ENCODE measurements around the gene DIMT1. TPM values are rescaled to one million over a fixed set of nuclear protein-coding genes. Genes with fewer than 3 reads are reported as not detected.

Gene DIMT1
- total RNA-seq, 1 experiment from 2014 or later = 43.5 TPM

- POLR2A ChIA-PET = no interaction called here
- Histone ChIP-seq H2AFZ (ENCODE audit: low read depth, low read length, poor library complexity, severe bottlenecking) (no peak overlapping the region), H3K27me3 (ENCODE audit: insufficient read depth, low read length) (no peaks in the 10 kb centered on the region), H3K4me1 (ENCODE audit: control insufficient read depth in 1 of 2, insufficient read depth in 2 of 2, low read length in 2 of 2) (no peaks in the 10 kb centered on the region), H4K20me1 (ENCODE audit: insufficient read depth) (no peaks in the 10 kb centered on the region), H3K27ac (ENCODE audit: low read depth, low read length) (no peak overlapping the region), H3K36me3 (ENCODE audit: control insufficient read depth in 1 of 2, insufficient read depth in 2 of 2, low read length in 2 of 2) (no peaks in the 10 kb centered on the region), H3K9ac (ENCODE audit: low read length) (no peak overlapping the region), H3K9me2 (ENCODE audit: insufficient read depth) (no peaks in the 10 kb centered on the region), H3K4me3 (replicated peaks in 1 of 2; ENCODE audit: low read depth in 1 of 2, low read length in 2 of 2) (no peak overlapping the region), H3K9me3 (ENCODE audit: control insufficient read depth in 1 of 2, insufficient read depth in 1 of 2, low read depth in 1 of 2, low read length in 2 of 2) (no peaks in the 10 kb centered on the region), H3K4me2 (ENCODE audit: low read length) (no peak overlapping the region), H3K79me2 (ENCODE audit: insufficient read depth, low read length) (peaks cover 59% of the 10 kb centered on the region)
- CTCF ChIA-PET = no interaction called here
- BruUV-seq (replicated peaks) = no TSS peak
- DNase-seq (ENCODE audit: low read depth, low spot score) (no peak), ATAC-seq (no peak)
- TF ChIP-seq CTCF (IDR thresholded peaks at IDR 0.05 in 2 of 3, conservative IDR thresholded peaks at IDR 0.05 in 1 of 3; ENCODE audit: borderline replicate concordance in 1 of 3, insufficient read depth in 1 of 3, low read depth in 2 of 3, low read length in 2 of 3) (no peak), ZBTB33 (IDR thresholded peaks at IDR 0.05; ENCODE audit: extremely low read depth, insufficient replicate concordance, low read length) (no peak), SIN3A (IDR thresholded peaks at IDR 0.05; ENCODE audit: low read depth) (no peak), POLR2A (IDR thresholded peaks at IDR 0.05; ENCODE audit: borderline replicate concordance, extremely low read depth, insufficient read depth, insufficient read length) (no peak), JUND (IDR thresholded peaks at IDR 0.05) (no peak), RAD21 (IDR thresholded peaks at IDR 0.05; ENCODE audit: low read depth) (no peak), SP1 (IDR thresholded peaks at IDR 0.05; ENCODE audit: low read depth) (no peak), POLR2AphosphoS5 (IDR thresholded peaks at IDR 0.05; ENCODE audit: low read depth, low read length) (no peak), FOSL1 (IDR thresholded peaks at IDR 0.05; ENCODE audit: low read depth) (no peak), YY1 (IDR thresholded peaks at IDR 0.05; ENCODE audit: extremely low read depth, insufficient replicate concordance, low read depth, low read length) (no peak), MAX (IDR thresholded peaks at IDR 0.05) (no peak), EZH2phosphoT487 (IDR thresholded peaks at IDR 0.05; ENCODE audit: borderline replicate concordance) (no peak), ZFX (IDR thresholded peaks at IDR 0.05) (no peak), ELF1 (IDR thresholded peaks at IDR 0.05; ENCODE audit: borderline replicate concordance, low read depth) (no peak), CEBPB (IDR thresholded peaks at IDR 0.05; ENCODE audit: low read depth) (no peak), ATF3 (IDR thresholded peaks at IDR 0.05) (no peak), TCF7L2 (IDR thresholded peaks at IDR 0.05; ENCODE audit: borderline replicate concordance, extremely low read depth, insufficient read depth, insufficient read length) (no peak), ZNF274 (IDR thresholded peaks at IDR 0.05; ENCODE audit: low read depth, low read length) (no peak), EZH2 (IDR thresholded peaks at IDR 0.05) (no peak), REST (IDR thresholded peaks at IDR 0.05; ENCODE audit: low read depth) (no peak)
- RAD21 ChIA-PET (ENCODE audit: low non-redundant PET in 1 of 2, low total read pairs in 2 of 2, uncharacterized antibody in 2 of 2, unreplicated experiment in 2 of 2) = no interaction called here
- intact Hi-C loops (cut with micrococcal nuclease) = no loop called here
Measured at GRCh38 chr5:62343428-62343827, 60.3 kb downstream of the DIMT1 start.
